Measurements from ENCODE around the gene FAM131A.

- TF ChIP-seq EZH2 (IDR thresholded peaks at IDR 0.05; ENCODE audit: low read length): peak; percentile 94
- no peak for TF ChIP-seq CTCF (optimal IDR thresholded peaks at IDR 0.05 in 1 of 3, IDR thresholded peaks at IDR 0.05 in 1 of 3, conservative IDR thresholded peaks at IDR 0.05 in 1 of 3; ENCODE audit: extremely low read depth in 1 of 3, insufficient read depth in 2 of 3, low read length in 3 of 3)
Measured at GRCh38 chr3:184379358-184380184, 42.2 kb downstream of the FAM131A start, which contains the start of gene CHRD.
